Transverse colon (tissue), 4 donors: ENCODE results near the gene KRTAP4-7. TPM values are rescaled to one million over a fixed set of nuclear protein-coding genes. Genes with fewer than 3 reads are reported as not detected.
"Not testable (repeated sequence)": the region's sequence is repeated elsewhere in the genome, so short reads cannot be mapped to it uniquely, and the experiment has no call there.

Experiments used
- DNase-seq: peaks from one replicate; pipeline ENCODE4 v3.0.0-alpha.2; 2019
- H3K27ac ChIP-seq, 4 donors: fragments of 200-600 bp; sonication (generic); 2 replicates each; pipeline ENCODE4 v1.5.1; 2016 to 2018; ENCODE audit warnings: inconsistent platforms in 4 of 4
- H3K27me3 ChIP-seq: fragments of 200-600 bp; sonication (generic); 2 replicates; pipeline ENCODE4 v1.5.1; 2017; ENCODE audit warnings: inconsistent platforms
- H3K36me3 ChIP-seq, 4 donors: fragments of 200-600 bp; sonication (generic); 2 replicates each; pipeline ENCODE4 v1.5.1; 2017 to 2019; ENCODE audit warnings: inconsistent platforms in 4 of 4
- H3K4me1 ChIP-seq, 4 donors: fragments of 200-600 bp; sonication (generic); 2 replicates each; pipeline ENCODE4 v1.5.1; 2017 to 2020; ENCODE audit warnings: inconsistent platforms in 4 of 4
- H3K4me3 ChIP-seq, 4 donors: fragments of 200-600 bp; sonication (generic); 1 replicate in 1 of 4; 2 replicates in 3 of 4; pipeline versions ENCODE4 v1.5.1 to v1.6.1; 2017 to 2019; ENCODE audit warnings: inconsistent platforms in 4 of 4
- H3K9me3 ChIP-seq, 2 donors: fragments of 200-600 bp; sonication (generic); 2 replicates each; pipeline ENCODE4 v1.5.1; 2017 to 2019; ENCODE audit warnings: inconsistent platforms in 2 of 2
- CTCF ChIP-seq, 5 experiments: fragments of 200-600 bp in 3 of 5; fragments of 450-650 bp in 2 of 5; sonication (generic) in 3 of 5; IDR thresholded peaks; 1 replicate in 2 of 5; 2 replicates in 3 of 5; pipeline ENCODE4 v1.5.1; 2016 to 2017; ENCODE audit warnings: antibody characterized with exemption in 5 of 5, inconsistent platforms in 3 of 5, mild to moderate bottlenecking in 2 of 5, moderate library complexity in 1 of 5
- EP300 ChIP-seq: sonication (generic); formaldehyde crosslinking; IDR thresholded peaks from one replicate; pipeline ENCODE4 v1.6.1; 2017; ENCODE audit warnings: antibody characterized with exemption, low read depth
- POLR2A ChIP-seq: fragments of 450-650 bp; IDR thresholded peaks from one replicate; pipeline ENCODE4 v1.6.1; 2016; ENCODE audit warnings: antibody characterized with exemption, mild to moderate bottlenecking, moderate library complexity
- POLR2AphosphoS5 ChIP-seq, 3 donors: sonication (generic); formaldehyde crosslinking; IDR thresholded peaks; one replicate each; pipeline ENCODE4 v1.6.1; 2016; ENCODE audit warnings: antibody characterized with exemption in 3 of 3
- WGBS, 2 donors: methylation state at CpG; one replicate each; pipeline ENCODE4 v1.1.5; 2018; ENCODE audit warnings: low coverage in 1 of 2; 5-methylcytosine and 5-hydroxymethylcytosine counted together
- in situ Hi-C, 4 donors: fragments of 200-750 bp; cut with MboI; loops; one replicate each; pipeline versions ENCODE4 v1.15.0 to v1.15.1; 2017; ENCODE audit warnings: low sequenced_read_pairs in 3 of 4, low pct_ligation_motif_present in 1 of 4, low pct_unique_long_range_greater_than_20kb in 1 of 4
- intact Hi-C: fragments of 100-400 bp; cut with DNase I; formaldehyde crosslinking; loops from one replicate; pipeline ENCODE4 v1.15.1; 2023; ENCODE audit warnings: low total_unique reads
- total RNA-seq, 4 donors: library from RNA; depleted of rRNA; stranded (reverse); fragments of >200 nt; gene quantifications; one replicate each; pipeline ENCODE4 v1.1.0, GENCODE V29; 2016

The KRTAP4-7 gene
- not detected for total RNA-seq

- H3K36me3 ChIP-seq, H3K4me1 ChIP-seq, intact Hi-C loops, H3K9me3 ChIP-seq, DNase-seq, H3K4me3 ChIP-seq, H3K27me3 ChIP-seq, H3K27ac ChIP-seq, in situ Hi-C loops: not testable (repeated sequence)
- 80 to 83% methylated on average over 1 to 10 of the region's 14 CpGs for WGBS, 2 donors
Measured at GRCh38 chr17:41084100-41084856, at the start of gene KRTAP4-7. Gene KRTAP4-7, plus strand, starts transcription at chr17:41084150. Its CDS starts 57 bp downstream, at chr17:41084207.

- H3K9me3 ChIP-seq, H3K4me1 ChIP-seq, H3K4me3 ChIP-seq, DNase-seq, in situ Hi-C loops, H3K36me3 ChIP-seq, H3K27me3 ChIP-seq, H3K27ac ChIP-seq, intact Hi-C loops: not testable (repeated sequence)
- 94% methylated on average over 8 of the region's 10 CpGs; no CpG with 5 or more reads in 1 of the 2 donors for WGBS, 2 donors
Measured at GRCh38 chr17:41034346-41034935, 49.5 kb upstream of the KRTAP4-7 start, which contains the start of gene KRTAP1-3. Gene KRTAP1-3, minus strand, starts transcription at chr17:41034874. Its CDS starts 53 bp downstream, at chr17:41034821.

GRCh38 chr17:41037853-41038350, 46.0 kb upstream of the KRTAP4-7 start:
- Histone ChIP-seq H3K27me3 (peaks cover 6% of the 10 kb centered on the region), H3K4me1 (no peaks in the 10 kb centered on the region), H3K9me3 (no peaks in the 10 kb centered on the region), H3K36me3 (no peaks in the 10 kb centered on the region), H3K27ac (no peak overlapping the region), H3K4me3 (no peak overlapping the region)
- DNase-seq: no peak
- in situ Hi-C loops: no loop called here
- 83% methylated on average over 2 of the region's 2 CpGs for WGBS, 2 donors
- no peak for TF ChIP-seq EP300
- TF ChIP-seq POLR2AphosphoS5 (IDR thresholded peaks at IDR 0.05): no peak
- no peak for TF ChIP-seq CTCF (IDR thresholded peaks at IDR 0.05)
- no peak for TF ChIP-seq POLR2A
- intact Hi-C loops: no loop called here

GRCh38 chr17:41040783-41041571, 43.0 kb upstream of the KRTAP4-7 start, which contains the start of gene KRTAP1-1:
Gene KRTAP1-1, minus strand, starts transcription at chr17:41041450. Its CDS starts 53 bp downstream, at chr17:41041397.
- H3K4me1 ChIP-seq, H3K9me3 ChIP-seq, H3K36me3 ChIP-seq, in situ Hi-C loops, DNase-seq, H3K27ac ChIP-seq, H3K4me3 ChIP-seq, intact Hi-C loops: not testable (repeated sequence)
- peaks cover 11% of the 10 kb centered on the region for H3K27me3 ChIP-seq
- 33 to 75% methylated on average over 1 to 14 of the region's 14 CpGs for WGBS, 2 donors

GRCh38 chr17:41042953-41043352, 41.0 kb upstream of the KRTAP4-7 start:
- peaks cover 18% of the 10 kb centered on the region for H3K27me3 ChIP-seq
- no peak for DNase-seq
- TF ChIP-seq POLR2AphosphoS5 (IDR thresholded peaks at IDR 0.05) (no peak), EP300 (no peak), CTCF (IDR thresholded peaks at IDR 0.05) (no peak), POLR2A (no peak)
- intact Hi-C loops (no loop called here), in situ Hi-C loops (no loop called here)
- H3K27ac ChIP-seq: no peak overlapping the region
- no peak overlapping the region for H3K4me3 ChIP-seq
- no peaks in the 10 kb centered on the region for H3K36me3 ChIP-seq
- H3K9me3 ChIP-seq: peaks cover 0 to 3% of the 10 kb centered on the region in 2 donors
- no peaks in the 10 kb centered on the region for H3K4me1 ChIP-seq
- WGBS, 2 donors: 75 to 100% methylated on average over 1 of the region's 1 CpG

GRCh38 chr17:41046735-41047465, 37.0 kb upstream of the KRTAP4-7 start, which contains the start of gene KRTAP2-1:
Gene KRTAP2-1, minus strand, starts transcription at chr17:41047316. Its CDS starts 49 bp downstream, at chr17:41047267.
- H3K4me3 ChIP-seq, H3K36me3 ChIP-seq, H3K9me3 ChIP-seq, in situ Hi-C loops, DNase-seq, H3K27ac ChIP-seq, intact Hi-C loops, H3K4me1 ChIP-seq: not testable (repeated sequence)
- 77% methylated on average over 8 of the region's 33 CpGs; no CpG with 5 or more reads in 1 of the 2 donors for WGBS, 2 donors
- H3K27me3 ChIP-seq: peaks cover 40% of the 10 kb centered on the region
